ENCODE measurements around the gene TCTN2. TPM values are rescaled to one million over a fixed set of nuclear protein-coding genes. Genes with fewer than 3 reads are reported as not detected.

The TCTN2 gene
- total RNA-seq, 2 experiments from 2014 or later = 3.7 to 3.8 TPM

GRCh38 chr12:123696646-123697045 is 25.7 kb downstream of the TCTN2 start:
- intact Hi-C loops (cut with micrococcal nuclease) = no loop called here
- no peaks in the 10 kb centered on the region for H3K27me3 Mint-ChIP-seq
- H3K4me1 Mint-ChIP-seq (ENCODE audit: low read depth) = no peaks in the 10 kb centered on the region
- no peak overlapping the region for H3K4me3 Mint-ChIP-seq
- no peak overlapping the region for H3K27ac Mint-ChIP-seq
- DNase-seq = no peak
- ChIA-PET POLR2A (no interaction called here), CTCF (interaction anchor here (0.6 kb wide), 1 partner anchor 337 kb away, joined by 3 read pairs; no protein-coding TSS in a partner anchor)
- no peaks in the 10 kb centered on the region for H3K9me3 Mint-ChIP-seq
- peaks cover 10% of the 10 kb centered on the region for H3K36me3 Mint-ChIP-seq

- intact Hi-C loops (cut with micrococcal nuclease) = no loop called here
- CTCF ChIA-PET = no interaction called here
- Mint-ChIP-seq H3K27ac (no peak overlapping the region), H3K4me1 (ENCODE audit: low read depth) (peaks cover 2% of the 10 kb centered on the region), H3K9me3 (no peaks in the 10 kb centered on the region), H3K27me3 (no peaks in the 10 kb centered on the region), H3K36me3 (peaks cover 5% of the 10 kb centered on the region), H3K4me3 (no peak overlapping the region)
- POLR2A ChIA-PET = no interaction called here
- DNase-seq = no peak
Measured at GRCh38 chr12:123705935-123706334, 35.0 kb downstream of the TCTN2 start.

GRCh38 chr12:123707466-123707865 is 36.6 kb downstream of the TCTN2 start:
- intact Hi-C loops (cut with micrococcal nuclease) = no loop called here
- peaks cover 11% of the 10 kb centered on the region for H3K4me1 Mint-ChIP-seq (ENCODE audit: low read depth)
- no peaks in the 10 kb centered on the region for H3K9me3 Mint-ChIP-seq

DNA sequence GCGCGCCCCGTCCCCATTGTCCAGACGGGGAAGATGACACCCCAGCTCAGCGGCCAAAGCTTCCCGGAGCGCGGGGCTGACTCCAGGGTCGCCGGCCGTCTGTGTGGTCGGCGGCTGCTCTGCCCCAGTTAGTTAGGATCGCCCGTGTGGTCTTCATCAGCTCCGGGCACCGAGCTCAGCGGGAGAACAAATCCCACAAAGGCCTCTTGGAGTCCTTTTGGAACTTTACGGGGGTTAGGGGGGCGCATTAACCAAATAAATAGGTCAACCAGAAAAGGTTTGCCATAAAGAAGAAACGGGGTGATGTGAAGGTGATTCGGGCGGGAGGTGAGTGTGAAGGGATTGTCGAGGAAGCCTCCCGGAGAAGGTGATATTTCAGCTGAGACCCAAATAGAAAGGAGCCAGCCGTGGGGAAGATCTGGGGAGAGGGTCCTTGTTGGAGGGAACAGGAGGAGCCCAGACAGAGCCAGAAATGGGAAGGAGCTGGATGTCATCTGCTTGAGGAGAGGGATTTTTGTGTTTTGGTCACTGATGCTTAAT is 41.9 kb downstream of the TCTN2 start:
- Mint-ChIP-seq H3K27ac (peak overlapping the region; percentile 89), H3K9me3 (no peaks in the 10 kb centered on the region), H3K4me3 (peak overlapping the region; percentile 85), H3K36me3 (peaks cover 8% of the 10 kb centered on the region), H3K4me1 (ENCODE audit: low read depth) (peaks cover 47% of the 10 kb centered on the region), H3K27me3 (no peaks in the 10 kb centered on the region)
- POLR2A ChIA-PET = interaction anchor here (1.0 to 2.3 kb wide), 13 partner anchors 9 to 480 kb away, joined by 3 to 10 read pairs (median 4); partner anchors contain the start of genes DDX55, EIF2B1, GTF2H3 and MPHOSPH9
- intact Hi-C loops (cut with micrococcal nuclease) = loop anchor here (1.0 to 10.0 kb wide), 4 partner anchors 111 to 1062 kb away; partner anchors contain the start of genes DDX55 and RILPL2
- DNase-seq = no peak
- CTCF ChIA-PET = interaction anchor here (1.0 to 2.0 kb wide), 6 partner anchors 10 to 131 kb away, joined by 3 to 5 read pairs (median 3); partner anchors contain the start of gene TCTN2

More at GRCh38 chr12:123707466-123707865, 36.6 kb downstream of the TCTN2 start:
- CTCF ChIA-PET = no interaction called here
- H3K4me3 Mint-ChIP-seq = no peak overlapping the region
- H3K27ac Mint-ChIP-seq = no peak overlapping the region
- POLR2A ChIA-PET = no interaction called here
- H3K36me3 Mint-ChIP-seq = no peaks in the 10 kb centered on the region
- H3K27me3 Mint-ChIP-seq = no peaks in the 10 kb centered on the region
- DNase-seq = no peak

- ChIA-PET POLR2A (interaction anchor here (0.7 to 2.3 kb wide), 15 partner anchors 10 to 480 kb away, joined by 3 to 10 read pairs (median 4); partner anchors contain the start of genes DDX55, GTF2H3, MPHOSPH9 and MTRFR), CTCF (interaction anchor here (1.0 to 2.0 kb wide), 5 partner anchors 11 to 131 kb away, joined by 3 to 5 read pairs (median 3); partner anchors contain the start of genes EIF2B1 and GTF2H3)
- Mint-ChIP-seq H3K9me3 (no peaks in the 10 kb centered on the region), H3K27ac (peak overlapping the region; percentile 89), H3K4me3 (peak overlapping the region; percentile 85), H3K4me1 (ENCODE audit: low read depth) (peaks cover 47% of the 10 kb centered on the region), H3K27me3 (no peaks in the 10 kb centered on the region), H3K36me3 (peaks cover 8% of the 10 kb centered on the region)
- intact Hi-C loops (cut with micrococcal nuclease) = loop anchor here (10.0 kb wide), 3 partner anchors 279 to 1061 kb away; partner anchors contain the start of gene RILPL2
- peak; percentile 35 for DNase-seq
Measured at GRCh38 chr12:123713398-123713797, 42.5 kb downstream of the TCTN2 start.

- POLR2A ChIA-PET = interaction anchor here (0.7 to 2.3 kb wide), 16 partner anchors 10 to 481 kb away, joined by 3 to 10 read pairs (median 4); partner anchors contain the start of genes DDX55, GTF2H3, MPHOSPH9 and MTRFR
- peaks cover 47% of the 10 kb centered on the region for H3K4me1 Mint-ChIP-seq (ENCODE audit: low read depth)
- peak overlapping the region; percentile 89 for H3K27ac Mint-ChIP-seq
- CTCF ChIA-PET = interaction anchor here (0.6 to 2.0 kb wide), 6 partner anchors 10 to 562 kb away, joined by 3 to 5 read pairs (median 4); partner anchors contain the start of genes EIF2B1 and GTF2H3
- H3K4me3 Mint-ChIP-seq = peak overlapping the region; percentile 85
- peaks cover 8% of the 10 kb centered on the region for H3K36me3 Mint-ChIP-seq
- no peaks in the 10 kb centered on the region for H3K9me3 Mint-ChIP-seq
- peak; percentile 82 for DNase-seq
- H3K27me3 Mint-ChIP-seq = no peaks in the 10 kb centered on the region
- intact Hi-C loops (cut with micrococcal nuclease) = loop anchor here (1.0 to 10.0 kb wide), 10 partner anchors 12 to 1207 kb away; partner anchors contain the start of genes RILPL2 and SBNO1
Measured at GRCh38 chr12:123713823-123714585, 43.1 kb downstream of the TCTN2 start.

GRCh38 chr12:123715195-123715594 is 44.3 kb downstream of the TCTN2 start:
- Mint-ChIP-seq H3K4me3 (peak overlapping the region; percentile 85), H3K4me1 (ENCODE audit: low read depth) (peaks cover 58% of the 10 kb centered on the region), H3K27ac (peak overlapping the region; percentile 89), H3K27me3 (no peaks in the 10 kb centered on the region), H3K36me3 (peaks cover 13% of the 10 kb centered on the region), H3K9me3 (no peaks in the 10 kb centered on the region)
- ChIA-PET POLR2A (interaction anchor here (0.8 to 2.3 kb wide), 7 partner anchors 9 to 350 kb away, joined by 3 to 10 read pairs (median 3); partner anchors contain the start of gene SBNO1), CTCF (interaction anchor here (0.5 kb wide), 1 partner anchor 259 kb away, joined by 3 read pairs; no protein-coding TSS in a partner anchor)
- intact Hi-C loops (cut with micrococcal nuclease) = loop anchor here (1.0 to 10.0 kb wide), 12 partner anchors 24 to 1206 kb away; partner anchors contain the start of genes EIF2B1, GTF2H3, RILPL2 and SBNO1
- no peak for DNase-seq

GRCh38 chr12:123717350-123717749 is 46.4 kb downstream of the TCTN2 start:
- CTCF ChIA-PET = interaction anchor here (0.7 kb wide), 1 partner anchor 221 kb away, joined by 3 read pairs; no protein-coding TSS in a partner anchor
- peak overlapping the region; percentile 4 for H3K27ac Mint-ChIP-seq
- peaks cover 54% of the 10 kb centered on the region for H3K4me1 Mint-ChIP-seq (ENCODE audit: low read depth)
- no peak overlapping the region for H3K4me3 Mint-ChIP-seq
- intact Hi-C loops (cut with micrococcal nuclease) = loop anchor here (10.0 kb wide), 3 partner anchors 283 to 1057 kb away; partner anchors contain the start of gene RILPL2
- no peak for DNase-seq
- H3K9me3 Mint-ChIP-seq = no peaks in the 10 kb centered on the region
- peaks cover 23% of the 10 kb centered on the region for H3K36me3 Mint-ChIP-seq
- POLR2A ChIA-PET = interaction anchor here (0.6 kb wide), 1 partner anchor 336 kb away, joined by 4 read pairs; no protein-coding TSS in a partner anchor
- H3K27me3 Mint-ChIP-seq = no peaks in the 10 kb centered on the region

- ChIA-PET POLR2A (no interaction called here), CTCF (no interaction called here)
- peaks cover 28% of the 10 kb centered on the region for H3K36me3 Mint-ChIP-seq
- intact Hi-C loops (cut with micrococcal nuclease) = no loop called here
- peaks cover 45% of the 10 kb centered on the region for H3K4me1 Mint-ChIP-seq (ENCODE audit: low read depth)
- H3K27ac Mint-ChIP-seq = peak overlapping the region; percentile 77
- H3K27me3 Mint-ChIP-seq = no peaks in the 10 kb centered on the region
- no peak overlapping the region for H3K4me3 Mint-ChIP-seq
- H3K9me3 Mint-ChIP-seq = no peaks in the 10 kb centered on the region
- no peak for DNase-seq
Measured at GRCh38 chr12:123720141-123720814, 49.4 kb downstream of the TCTN2 start.

- ChIA-PET CTCF (no interaction called here), POLR2A (no interaction called here)
- H3K4me3 Mint-ChIP-seq = no peak overlapping the region
- no peaks in the 10 kb centered on the region for H3K27me3 Mint-ChIP-seq
- H3K4me1 Mint-ChIP-seq (ENCODE audit: low read depth) = peaks cover 44% of the 10 kb centered on the region
- intact Hi-C loops (cut with micrococcal nuclease) = no loop called here
- no peaks in the 10 kb centered on the region for H3K9me3 Mint-ChIP-seq
- no peak for DNase-seq
- peaks cover 32% of the 10 kb centered on the region for H3K36me3 Mint-ChIP-seq
- no peak overlapping the region for H3K27ac Mint-ChIP-seq
Measured at GRCh38 chr12:123721245-123721644, 50.3 kb downstream of the TCTN2 start.

GRCh38 chr12:123723011-123723410 is 52.1 kb downstream of the TCTN2 start:
- no peak overlapping the region for H3K4me3 Mint-ChIP-seq
- intact Hi-C loops (cut with micrococcal nuclease) = no loop called here
- POLR2A ChIA-PET = no interaction called here

More at GRCh38 chr12:123723011-123723410, 52.1 kb downstream of the TCTN2 start:
- no peak for DNase-seq
- Mint-ChIP-seq H3K27ac (no peak overlapping the region), H3K4me1 (ENCODE audit: low read depth) (peaks cover 36% of the 10 kb centered on the region), H3K36me3 (peaks cover 41% of the 10 kb centered on the region), H3K9me3 (no peaks in the 10 kb centered on the region), H3K27me3 (no peaks in the 10 kb centered on the region)
- CTCF ChIA-PET = no interaction called here

Measured in activated CD4-positive, alpha-beta memory T cell treated with anti-CD3 and anti-CD28 coated beads for 36 hours (primary cell).